ENCODE data around the gene MRNIP.

The MRNIP gene

DNA sequence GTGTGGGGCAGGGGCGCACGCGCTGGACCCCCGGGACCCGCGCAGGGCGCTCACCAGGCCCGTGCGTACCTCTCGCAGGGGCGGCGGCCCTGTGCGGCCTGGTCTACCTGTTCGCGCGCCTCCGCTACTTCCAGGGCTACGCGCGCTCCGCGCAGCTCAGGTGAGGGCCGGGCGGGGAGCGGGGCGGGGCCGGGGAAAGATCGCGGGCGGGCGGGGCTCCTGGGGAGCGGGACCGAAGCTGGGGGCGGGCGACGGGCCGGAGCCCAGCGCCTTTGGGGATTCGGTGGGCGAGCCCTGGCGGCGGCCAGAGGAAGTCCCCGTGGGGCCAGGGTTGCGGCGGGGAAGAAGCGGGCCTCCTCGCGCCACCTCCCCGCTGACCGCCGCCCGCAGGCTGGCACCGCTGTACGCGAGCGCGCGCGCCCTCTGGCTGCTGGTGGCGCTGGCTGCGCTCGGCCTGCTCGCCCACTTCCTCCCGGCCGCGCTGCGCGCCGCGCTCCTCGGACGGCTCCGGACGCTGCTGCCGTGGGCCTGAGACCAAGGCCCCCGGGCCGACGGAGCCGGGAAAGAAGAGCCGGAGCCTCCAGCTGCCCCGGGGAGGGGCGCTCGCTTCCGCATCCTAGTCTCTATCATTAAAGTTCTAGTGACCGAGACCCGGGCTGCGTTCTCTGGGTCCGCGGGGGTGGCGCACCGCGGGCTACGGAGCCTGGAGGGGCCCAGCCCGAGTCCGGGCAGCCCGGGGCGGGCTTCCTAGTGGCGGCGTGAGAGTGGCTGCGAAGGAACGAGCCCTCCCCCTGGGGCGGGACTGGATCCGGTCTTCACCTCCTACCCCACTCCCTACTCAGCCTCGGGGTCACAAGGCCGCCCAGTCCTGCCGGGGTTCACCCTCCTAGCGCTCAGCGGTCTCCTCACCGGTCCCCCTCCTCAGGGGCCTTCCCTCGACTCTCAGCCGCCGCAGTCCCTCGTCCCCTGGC is 62.5 kb downstream of the MRNIP start:
- H3K4me3 ChIP-seq (ENCODE audit: low read depth, low read length): peak overlapping the region; percentile 68
- DNase-seq (ENCODE audit: low read depth): peak; percentile 90
- TF ChIP-seq, protein P1, sequence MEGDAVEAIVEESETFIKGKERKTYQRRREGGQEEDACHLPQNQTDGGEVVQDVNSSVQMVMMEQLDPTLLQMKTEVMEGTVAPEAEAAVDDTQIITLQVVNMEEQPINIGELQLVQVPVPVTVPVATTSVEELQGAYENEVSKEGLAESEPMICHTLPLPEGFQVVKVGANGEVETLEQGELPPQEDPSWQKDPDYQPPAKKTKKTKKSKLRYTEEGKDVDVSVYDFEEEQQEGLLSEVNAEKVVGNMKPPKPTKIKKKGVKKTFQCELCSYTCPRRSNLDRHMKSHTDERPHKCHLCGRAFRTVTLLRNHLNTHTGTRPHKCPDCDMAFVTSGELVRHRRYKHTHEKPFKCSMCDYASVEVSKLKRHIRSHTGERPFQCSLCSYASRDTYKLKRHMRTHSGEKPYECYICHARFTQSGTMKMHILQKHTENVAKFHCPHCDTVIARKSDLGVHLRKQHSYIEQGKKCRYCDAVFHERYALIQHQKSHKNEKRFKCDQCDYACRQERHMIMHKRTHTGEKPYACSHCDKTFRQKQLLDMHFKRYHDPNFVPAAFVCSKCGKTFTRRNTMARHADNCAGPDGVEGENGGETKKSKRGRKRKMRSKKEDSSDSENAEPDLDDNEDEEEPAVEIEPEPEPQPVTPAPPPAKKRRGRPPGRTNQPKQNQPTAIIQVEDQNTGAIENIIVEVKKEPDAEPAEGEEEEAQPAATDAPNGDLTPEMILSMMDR (IDR thresholded peaks at IDR 0.05; ENCODE audit: insufficient read depth, low read depth, low read length, missing control alignments): peak; percentile 68

- DNase-seq (ENCODE audit: low read depth): no peak
- TF ChIP-seq, protein P1 (IDR thresholded peaks at IDR 0.05; ENCODE audit: insufficient read depth, low read depth, low read length, missing control alignments): no peak
- peak overlapping the region; percentile 68 for H3K4me3 ChIP-seq (ENCODE audit: low read depth, low read length)
Measured at GRCh38 chr5:179795049-179795862, 63.4 kb downstream of the MRNIP start.

DNA sequence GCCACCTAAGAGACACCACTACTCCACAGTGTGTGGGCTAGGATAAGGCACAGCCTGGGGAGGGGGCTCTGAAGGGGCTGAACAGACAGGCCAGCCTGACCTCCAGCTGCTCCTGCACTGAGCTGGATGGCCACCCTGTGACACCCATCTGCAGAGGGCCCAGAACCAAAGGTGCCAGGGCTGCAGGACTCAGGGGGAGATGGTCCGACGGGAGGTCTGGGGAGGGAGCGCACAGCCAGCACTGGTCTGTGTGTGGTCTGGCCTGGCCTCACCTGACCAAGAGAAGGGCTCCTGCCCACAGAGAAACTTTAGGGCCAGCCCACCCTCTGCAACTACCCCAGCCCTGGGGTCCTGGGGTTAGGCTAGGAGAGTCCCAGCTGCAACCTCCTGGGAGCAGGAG is 64.0 kb downstream of the MRNIP start:
- DNase-seq (ENCODE audit: low read depth): no peak
- H3K4me3 ChIP-seq (ENCODE audit: low read depth, low read length): no peak overlapping the region

DNA sequence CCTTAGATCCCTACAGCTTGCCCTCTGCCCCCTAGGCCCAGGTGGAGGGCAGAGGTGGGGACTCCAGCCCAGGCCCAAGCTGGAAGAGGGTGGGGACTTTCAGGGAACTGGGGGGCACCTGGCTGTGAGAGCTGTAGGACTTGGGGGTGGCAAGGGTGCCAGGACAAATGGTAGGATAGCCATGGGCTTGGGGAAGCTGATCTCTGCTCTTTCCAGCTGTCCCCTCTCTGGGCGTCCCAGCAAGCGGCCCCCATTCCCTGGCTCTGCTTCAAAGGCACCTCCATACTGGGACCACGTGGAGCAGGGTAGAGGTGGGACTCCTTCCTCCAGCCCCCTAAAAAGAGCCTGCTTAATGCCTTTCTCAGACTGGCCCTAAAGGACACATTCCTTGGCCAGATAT is 64.4 kb downstream of the MRNIP start:
- no peak overlapping the region for H3K4me3 ChIP-seq (ENCODE audit: low read depth, low read length)
- DNase-seq (ENCODE audit: low read depth): no peak
- TF ChIP-seq, protein P1 (IDR thresholded peaks at IDR 0.05; ENCODE audit: insufficient read depth, low read depth, low read length, missing control alignments): no peak

More for the DNA sequence above, 64.0 kb downstream of the MRNIP start:
- TF ChIP-seq, protein P1 (IDR thresholded peaks at IDR 0.05; ENCODE audit: insufficient read depth, low read depth, low read length, missing control alignments): no peak

GRCh38 chr5:179793468-179794139 is 65.0 kb downstream of the MRNIP start, which contains the start of gene LTC4S:
Gene LTC4S (plus strand): TSS chr5:179793986. CDS start chr5:179794081, 95 bp downstream.
- TF ChIP-seq, protein P1 (IDR thresholded peaks at IDR 0.05; ENCODE audit: insufficient read depth, low read depth, low read length, missing control alignments): no peak
- DNase-seq (ENCODE audit: low read depth): no peak
- no peak within 1 kb of the TSS for H3K4me3 ChIP-seq (ENCODE audit: low read depth, low read length)

Measured in GM12865 (cell line).